DOHH2 (cell line): ENCODE results near the gene UXS1.
"Not testable (repeated sequence)": the region's sequence is repeated elsewhere in the genome, so short reads cannot be mapped to it uniquely, and the experiment has no call there.

Experiments
- H3F3A ChIP-seq: fragments of 200-600 bp; sonication (generic), shearing (Covaris generic); 2 replicates; pipeline ENCODE4 v1.6.0; 2016; ENCODE audit warnings: antibody characterized with exemption, mild to moderate bottlenecking; ENCODE audit not compliant: control insufficient read depth, insufficient read depth
- H3K27ac ChIP-seq: fragments of 200-600 bp; sonication (generic); 2 replicates; pipeline ENCODE4 v1.5.1; 2014; ENCODE audit warnings: low read depth, mild to moderate bottlenecking, low read length, moderate library complexity
- H3K27me3 ChIP-seq: fragments of 200-600 bp; sonication (generic); 2 replicates; pipeline ENCODE4 v1.6.1; 2014; ENCODE audit warnings: mild to moderate bottlenecking, low read length, mixed read lengths; ENCODE audit not compliant: control insufficient read depth
- H3K36me3 ChIP-seq: fragments of 200-600 bp; sonication (generic); 2 replicates; pipeline ENCODE4 v1.6.1; 2014; ENCODE audit warnings: mild to moderate bottlenecking, low read length, moderate library complexity, mixed read lengths; ENCODE audit not compliant: control insufficient read depth
- H3K4me1 ChIP-seq: fragments of 200-600 bp; sonication (generic); 2 replicates; pipeline ENCODE4 v1.6.1; 2014; ENCODE audit warnings: mild to moderate bottlenecking, low read length, mixed read lengths; ENCODE audit not compliant: control insufficient read depth
- H3K4me2 ChIP-seq: fragments of 200-600 bp; sonication (generic); 2 replicates; pipeline ENCODE4 v1.6.0; 2014; ENCODE audit warnings: mild to moderate bottlenecking, low read length, moderate library complexity
- H3K4me3 ChIP-seq: fragments of 200-600 bp; sonication (generic); 2 replicates; pipeline ENCODE4 v1.5.1; 2014; ENCODE audit warnings: mild to moderate bottlenecking, low read length, mixed read lengths
- H3K79me2 ChIP-seq: fragments of 200-600 bp; sonication (generic); 2 replicates; pipeline ENCODE4 v1.6.1; 2014; ENCODE audit warnings: mild to moderate bottlenecking, low read length, mixed read lengths; ENCODE audit not compliant: control insufficient read depth
- H3K9me2 ChIP-seq: fragments of 200-600 bp; sonication (generic); replicated peaks from 2 replicates; pipeline ENCODE4 v1.6.1; 2014; ENCODE audit warnings: mild to moderate bottlenecking, low read length, mixed read lengths; ENCODE audit not compliant: control insufficient read depth
- H3K9me3 ChIP-seq: fragments of 200-600 bp; sonication (generic); 2 replicates; pipeline ENCODE4 v1.6.1; 2014; ENCODE audit warnings: antibody characterized with exemption, low read length, mixed read lengths; ENCODE audit not compliant: control insufficient read depth, insufficient read depth
- H4K20me1 ChIP-seq: fragments of 200-600 bp; sonication (generic); 2 replicates; pipeline ENCODE4 v1.6.0; 2014; ENCODE audit warnings: low read depth, mild to moderate bottlenecking, antibody characterized with exemption, low read length, moderate library complexity; ENCODE audit not compliant: control insufficient read depth, insufficient read depth
- CTCF ChIP-seq: fragments of 200-600 bp; sonication (generic); IDR thresholded peaks from one replicate; pipeline ENCODE4 v1.5.1; 2014; ENCODE audit warnings: antibody characterized with exemption, mild to moderate bottlenecking, low read depth, low read length; ENCODE audit not compliant: poor library complexity, severe bottlenecking
- EZH2phosphoT487 ChIP-seq: fragments of 200-600 bp; sonication (generic); IDR thresholded peaks from 2 replicates; pipeline ENCODE4 v1.6.1; 2017; ENCODE audit warnings: borderline replicate concordance, mild to moderate bottlenecking, antibody characterized with exemption, low read length, moderate library complexity, mixed read lengths

The UXS1 gene

GRCh38 chr2:106139238-106139935 lies 54.7 kb downstream of the UXS1 start:
- no peaks in the 10 kb centered on the region for H3F3A ChIP-seq
- H3K4me2 ChIP-seq, result no peak overlapping the region
- no peaks in the 10 kb centered on the region for H3K4me1 ChIP-seq
- no peaks in the 10 kb centered on the region for H3K36me3 ChIP-seq
- no peaks in the 10 kb centered on the region for H3K9me3 ChIP-seq
- TF ChIP-seq CTCF, result no peak
- TF ChIP-seq EZH2phosphoT487, result no peak
- no peak overlapping the region for H3K4me3 ChIP-seq
- no peaks in the 10 kb centered on the region for H4K20me1 ChIP-seq
- no peak overlapping the region for H3K27ac ChIP-seq
- no peaks in the 10 kb centered on the region for H3K79me2 ChIP-seq
- no peaks in the 10 kb centered on the region for H3K9me2 ChIP-seq
- H3K27me3 ChIP-seq, result no peaks in the 10 kb centered on the region

DNA sequence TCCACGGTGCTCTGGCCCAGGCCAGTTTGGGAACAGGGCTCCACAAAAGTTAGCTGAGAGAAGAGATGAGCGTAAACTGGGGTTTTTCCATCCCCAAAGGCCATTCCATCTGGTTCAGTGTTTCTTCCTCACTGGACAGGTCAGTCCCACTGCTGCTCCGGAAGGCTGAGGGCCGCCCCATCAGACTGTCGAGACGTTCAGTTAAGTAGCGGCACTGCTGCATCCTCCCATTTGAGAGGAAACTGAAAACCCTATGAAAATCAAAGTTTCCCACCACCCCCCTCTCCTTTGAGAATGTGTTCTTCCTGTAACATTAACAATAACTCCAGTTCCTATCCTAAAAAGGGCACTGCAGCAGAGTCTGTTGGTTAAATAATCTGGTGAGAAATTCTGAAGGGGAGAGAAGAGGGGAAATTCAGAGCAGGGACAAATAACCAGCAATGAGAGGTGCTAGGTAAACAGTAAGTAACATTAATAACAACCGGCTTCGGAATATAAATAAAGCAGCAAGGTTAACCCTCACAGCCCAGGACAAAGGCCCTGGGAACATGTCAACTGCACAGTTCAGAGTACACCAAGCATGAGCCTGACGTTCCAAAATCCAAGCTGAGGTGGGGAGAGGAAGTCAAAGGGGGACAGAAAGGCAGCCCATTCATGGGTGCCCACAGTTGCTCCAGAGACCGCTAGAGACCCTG lies 55.4 kb downstream of the UXS1 start:
- Histone ChIP-seq H3K9me3 (no peaks in the 10 kb centered on the region), H3K4me1 (no peaks in the 10 kb centered on the region), H3K27ac (no peak overlapping the region), H3K36me3 (no peaks in the 10 kb centered on the region), H3K4me3 (no peak overlapping the region), H3K79me2 (no peaks in the 10 kb centered on the region), H3K27me3 (no peaks in the 10 kb centered on the region), H3K4me2 (no peak overlapping the region), H3F3A (no peaks in the 10 kb centered on the region), H4K20me1 (no peaks in the 10 kb centered on the region), H3K9me2 (no peaks in the 10 kb centered on the region)
- TF ChIP-seq EZH2phosphoT487, result no peak
- TF ChIP-seq CTCF, result no peak

DNA sequence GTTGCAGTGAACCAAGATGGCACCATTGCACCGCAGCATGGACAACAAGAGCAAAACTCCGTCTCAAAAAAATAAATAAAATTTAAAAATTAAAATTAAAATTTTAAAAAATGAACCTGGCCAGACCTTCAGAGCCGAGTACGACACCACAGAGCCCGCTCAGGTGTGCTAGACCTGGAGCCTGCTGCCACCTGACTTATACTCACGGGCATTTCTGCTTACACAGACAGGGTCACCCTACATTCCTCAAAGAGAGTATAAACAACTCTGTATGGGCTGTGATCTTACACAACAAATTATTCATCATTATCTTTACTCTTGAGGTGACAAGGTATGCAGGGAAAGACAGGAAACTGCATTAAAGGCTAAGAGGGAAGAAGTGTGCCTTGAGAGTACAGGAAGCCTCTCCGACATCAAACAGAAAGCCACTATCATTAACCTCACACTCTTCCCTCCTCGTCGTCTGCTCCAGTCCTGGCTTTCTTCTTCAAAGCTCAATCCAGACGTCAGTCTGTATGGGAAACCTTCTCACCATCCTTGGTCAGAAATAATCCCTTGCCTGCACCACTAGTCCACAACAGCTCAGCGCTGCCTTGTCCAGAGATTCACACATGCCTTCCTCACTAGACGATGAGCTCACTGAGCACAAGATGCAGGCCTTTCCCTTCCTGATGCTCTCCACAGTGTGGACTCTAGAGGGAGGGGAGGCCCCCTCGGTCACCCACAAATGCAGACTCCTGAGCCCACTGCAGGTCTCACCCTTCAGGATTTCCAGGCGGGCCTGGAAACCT lies 56.2 kb downstream of the UXS1 start:
- Histone ChIP-seq H3K79me2 (no peaks in the 10 kb centered on the region), H3K4me2 (no peak overlapping the region), H3K27ac (no peak overlapping the region), H3F3A (no peaks in the 10 kb centered on the region), H3K4me1 (no peaks in the 10 kb centered on the region), H3K27me3 (no peaks in the 10 kb centered on the region), H4K20me1 (no peaks in the 10 kb centered on the region), H3K9me3 (no peaks in the 10 kb centered on the region), H3K4me3 (no peak overlapping the region), H3K36me3 (no peaks in the 10 kb centered on the region), H3K9me2 (no peaks in the 10 kb centered on the region)
- no peak for TF ChIP-seq EZH2phosphoT487

GRCh38 chr2:106131192-106131591 lies 62.9 kb downstream of the UXS1 start:
- not testable (repeated sequence) for H3F3A ChIP-seq, H3K4me3 ChIP-seq, H3K79me2 ChIP-seq, H3K4me1 ChIP-seq, H3K27me3 ChIP-seq, H4K20me1 ChIP-seq, H3K9me3 ChIP-seq, H3K36me3 ChIP-seq, H3K27ac ChIP-seq, H3K4me2 ChIP-seq, H3K9me2 ChIP-seq
